HG03064 (cell line): ENCODE results near the gene RCN1.
"Not testable (repeated sequence)": the region's sequence is repeated elsewhere in the genome, so short reads cannot be mapped to it uniquely, and the experiment has no call there.

Experiments
- ATAC-seq: cut with Tn5 transposase; IDR thresholded peaks from one replicate; pipeline ENCODE4 v1.9.1; 2021; ENCODE audit warnings: low read depth; ENCODE audit not compliant: unreplicated experiment

Gene RCN1

DNA sequence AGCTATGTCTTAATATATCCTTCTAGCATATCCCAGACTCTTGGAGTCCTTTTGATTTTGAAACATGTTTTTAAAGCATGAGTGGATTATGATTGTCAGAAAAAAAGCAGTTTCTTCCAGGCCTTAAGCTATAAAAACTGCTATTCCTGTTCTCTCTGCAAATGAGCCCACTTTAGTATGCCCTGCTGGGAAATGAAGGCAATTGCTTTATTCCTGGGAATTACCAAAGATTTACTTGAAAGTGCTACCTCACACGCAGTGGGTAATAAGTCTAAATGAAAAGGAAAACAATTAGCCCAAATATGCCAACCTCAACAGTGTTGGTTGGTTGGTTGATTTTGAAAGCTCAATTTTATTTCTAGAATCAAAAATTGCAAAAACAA lies 17.2 kb upstream of the RCN1 start:
- ATAC-seq = no peak

DNA sequence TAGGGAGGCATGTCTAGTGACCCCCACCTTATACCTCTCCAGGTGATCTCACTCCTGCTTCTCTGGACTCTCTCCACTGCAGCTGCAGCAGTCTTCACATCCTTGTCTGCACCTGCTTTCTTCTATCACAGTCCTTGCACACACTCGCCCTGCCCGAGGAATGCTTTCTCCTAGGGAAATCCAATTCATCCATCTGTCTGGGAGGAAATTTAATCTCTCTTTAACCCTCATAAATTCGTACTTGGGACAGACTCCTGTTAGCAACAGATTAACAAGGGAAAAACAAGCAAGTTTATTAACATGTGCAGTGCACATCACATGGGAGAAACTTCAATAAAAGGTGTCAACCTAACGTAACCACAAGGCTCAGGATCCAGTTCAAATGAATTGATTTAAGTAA lies 11.3 kb upstream of the RCN1 start:
- no peak for ATAC-seq

DNA sequence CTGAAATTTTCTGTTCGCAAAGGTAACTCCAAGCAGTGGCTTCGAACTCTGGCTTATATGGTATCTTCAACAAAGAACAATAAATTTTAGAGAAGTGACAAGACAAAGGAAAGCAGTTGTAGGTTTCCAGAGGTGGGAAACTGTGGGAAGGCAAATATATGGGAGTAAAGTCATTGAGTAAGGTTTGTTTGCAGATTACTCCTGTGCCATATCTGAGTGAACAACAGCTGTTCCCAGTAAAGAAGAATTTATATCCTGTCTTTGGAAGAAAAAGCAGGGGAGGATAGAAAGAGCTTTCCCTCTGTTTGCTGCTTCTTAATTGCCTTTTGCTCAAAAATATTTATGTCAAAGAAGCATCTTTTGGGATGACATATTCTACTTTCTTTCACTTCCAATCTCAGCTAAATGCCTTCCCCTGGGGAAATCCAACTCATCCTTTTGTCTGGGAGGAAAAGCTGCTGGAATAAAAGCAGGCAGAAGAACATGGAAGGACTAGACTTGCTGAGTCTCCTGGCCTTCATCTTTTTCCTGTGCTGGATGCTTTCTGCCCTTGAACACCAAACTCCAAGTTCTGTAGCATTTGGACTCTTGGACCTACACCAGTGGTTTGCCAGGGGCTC lies 10.4 kb upstream of the RCN1 start:
- no peak for ATAC-seq

DNA sequence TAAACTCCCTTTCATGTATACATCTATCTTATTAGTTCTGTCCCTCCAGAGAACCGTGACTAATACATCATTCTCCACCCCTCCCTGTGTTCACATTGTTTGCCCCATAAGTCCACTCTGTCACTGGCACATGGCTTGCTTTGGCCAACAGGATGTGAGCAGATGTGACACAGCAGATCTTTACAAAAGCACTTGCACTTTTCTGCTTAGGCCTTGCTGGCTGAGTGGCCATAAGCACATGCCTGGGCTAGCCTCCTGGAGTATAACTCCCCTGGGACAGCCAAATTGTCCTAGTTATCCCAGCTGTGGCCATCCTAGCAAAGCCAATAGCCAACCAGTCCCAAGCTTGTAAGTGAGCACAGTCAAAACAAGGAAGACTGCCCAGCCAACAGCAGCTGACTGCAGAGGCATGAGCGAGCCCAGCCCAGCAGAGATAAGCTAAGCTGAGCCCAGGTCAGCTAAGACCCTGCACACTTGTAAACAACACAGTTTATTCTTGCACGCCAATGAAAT lies 9.7 kb upstream of the RCN1 start:
- no peak for ATAC-seq

DNA sequence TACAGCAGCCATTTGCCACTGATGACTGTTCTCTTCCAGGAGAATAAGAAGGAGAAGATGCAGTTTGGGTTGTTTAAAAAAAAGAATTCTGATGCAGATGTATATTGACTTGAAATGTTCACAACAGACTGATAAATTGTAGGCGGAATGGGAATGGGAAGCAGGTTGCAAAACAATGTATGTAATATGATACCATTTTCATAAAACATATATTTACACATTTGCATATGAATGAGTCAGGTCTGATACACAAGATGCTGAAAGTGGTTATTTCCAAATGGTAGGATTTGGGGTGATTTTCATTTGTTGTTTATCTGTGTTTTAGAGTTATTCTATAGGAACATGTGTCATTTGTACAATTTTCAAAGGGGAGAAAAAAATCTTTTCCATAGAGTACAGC lies 9.0 kb upstream of the RCN1 start:
- no peak for ATAC-seq

DNA sequence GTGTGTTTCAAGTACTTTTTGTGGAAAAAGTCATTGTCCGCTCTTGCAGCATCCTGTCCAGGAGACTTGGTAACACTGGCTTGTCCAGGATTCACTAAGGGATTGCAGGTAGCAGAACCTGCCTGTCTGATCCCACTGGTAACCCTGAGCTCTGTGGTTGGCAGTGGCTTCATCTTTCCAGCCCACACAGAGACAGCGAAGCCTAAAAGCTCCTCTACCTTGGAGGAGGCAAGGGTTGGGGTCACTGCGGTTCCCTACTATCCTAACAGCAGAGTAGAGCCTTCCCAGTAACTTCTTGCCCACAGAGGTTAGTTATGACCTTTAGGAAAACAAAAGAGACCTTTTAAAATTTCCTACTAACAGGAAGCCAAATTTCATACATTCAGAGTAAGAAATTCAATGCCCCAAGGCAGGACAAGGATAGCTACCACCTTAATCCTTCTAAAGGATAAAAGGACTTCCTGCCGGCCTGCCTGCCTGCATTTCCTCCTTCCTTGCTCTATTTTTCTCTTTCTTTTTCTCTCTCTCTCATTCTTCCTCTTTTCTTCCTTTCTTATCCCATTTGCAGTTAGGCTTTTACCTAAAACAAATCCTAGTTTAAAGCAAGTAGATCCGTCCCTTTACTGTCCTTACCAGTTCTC lies 8.4 kb upstream of the RCN1 start:
- ATAC-seq = no peak

DNA sequence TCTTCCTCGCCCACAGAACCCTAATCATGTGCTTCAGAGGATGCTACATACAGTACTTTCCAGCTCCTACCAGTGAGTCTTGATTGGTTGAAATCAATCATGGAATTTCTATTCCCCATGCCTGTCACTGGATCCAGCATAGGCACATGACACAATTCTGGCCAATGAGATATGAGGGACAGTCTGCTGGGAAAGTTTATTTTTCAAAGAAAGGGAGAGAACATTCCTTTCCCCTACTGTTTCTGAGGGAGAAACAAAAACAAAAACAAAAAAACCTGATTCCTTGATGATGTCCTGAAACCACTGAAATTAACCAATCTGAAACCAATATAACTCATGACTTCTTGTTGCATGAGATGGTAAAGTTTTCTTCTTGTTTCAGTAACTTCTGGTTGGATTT lies 3.3 kb upstream of the RCN1 start:
- ATAC-seq = no peak

DNA sequence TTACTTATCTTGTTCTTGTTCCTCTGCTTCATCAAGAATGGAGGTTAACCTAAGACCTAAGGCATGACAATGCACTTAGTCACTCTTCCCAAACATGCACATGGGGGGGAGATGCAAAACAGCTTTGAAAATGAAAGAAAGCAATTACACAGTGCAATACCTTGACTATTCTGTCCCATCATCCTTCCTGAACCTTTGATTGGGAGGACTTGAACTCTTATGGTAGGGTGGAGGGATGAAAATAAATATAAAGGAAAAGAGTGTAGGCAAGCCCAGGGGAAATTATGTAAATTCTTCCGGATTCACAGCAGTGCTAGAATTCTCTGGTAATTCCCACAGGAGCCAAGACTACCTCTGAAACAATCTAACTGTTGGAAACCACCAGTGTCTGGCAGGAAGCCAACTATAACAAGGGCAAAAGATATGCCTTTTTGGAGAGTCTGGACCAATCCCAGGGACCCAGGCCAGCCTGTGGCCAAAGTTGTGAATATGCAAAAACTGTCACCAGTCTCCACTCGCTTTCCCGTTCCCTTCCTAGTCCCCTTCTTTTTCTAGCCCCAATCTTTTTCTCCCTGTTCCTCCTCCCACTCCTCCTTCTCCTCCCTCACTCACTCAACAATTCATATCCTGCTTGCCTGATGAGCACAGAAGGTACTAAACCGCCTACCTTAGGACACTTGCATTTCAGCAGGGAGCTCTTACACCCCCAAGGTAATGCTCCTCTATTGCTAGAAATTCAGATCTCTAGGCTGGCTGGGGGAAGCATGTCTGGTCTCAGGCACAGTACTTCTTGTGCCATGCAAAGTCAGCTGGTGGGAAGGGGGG lies 2.5 kb upstream of the RCN1 start:
- ATAC-seq = no peak

DNA sequence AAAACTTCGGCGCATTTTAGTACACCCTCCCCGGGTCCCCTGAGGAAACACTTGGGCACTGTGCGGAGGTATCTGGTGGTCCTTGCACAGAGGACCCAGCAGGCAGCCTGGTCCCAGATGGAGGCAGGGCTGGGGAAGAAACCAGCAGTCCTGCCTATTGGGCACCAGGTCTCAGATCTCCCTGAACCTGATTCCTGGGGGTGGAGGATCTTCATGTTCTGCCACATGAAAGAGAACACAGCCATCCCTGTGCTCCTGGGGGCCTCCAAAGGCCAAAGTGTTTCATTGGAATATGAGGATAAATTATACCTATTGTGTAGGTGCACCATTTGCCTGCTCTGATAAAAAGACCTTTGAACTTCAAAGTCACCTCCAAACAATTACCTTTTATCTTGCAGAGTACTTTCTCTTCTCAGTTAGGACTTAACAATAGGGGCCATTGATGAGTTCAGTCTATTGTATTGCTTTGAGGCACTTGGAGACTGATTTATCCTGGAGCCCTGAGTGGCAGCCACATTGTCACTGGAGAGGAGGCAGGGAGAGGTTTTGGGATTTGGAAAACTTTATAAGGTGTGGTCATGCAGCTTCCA lies 1.8 kb downstream of the RCN1 start:
- no peak for ATAC-seq

DNA sequence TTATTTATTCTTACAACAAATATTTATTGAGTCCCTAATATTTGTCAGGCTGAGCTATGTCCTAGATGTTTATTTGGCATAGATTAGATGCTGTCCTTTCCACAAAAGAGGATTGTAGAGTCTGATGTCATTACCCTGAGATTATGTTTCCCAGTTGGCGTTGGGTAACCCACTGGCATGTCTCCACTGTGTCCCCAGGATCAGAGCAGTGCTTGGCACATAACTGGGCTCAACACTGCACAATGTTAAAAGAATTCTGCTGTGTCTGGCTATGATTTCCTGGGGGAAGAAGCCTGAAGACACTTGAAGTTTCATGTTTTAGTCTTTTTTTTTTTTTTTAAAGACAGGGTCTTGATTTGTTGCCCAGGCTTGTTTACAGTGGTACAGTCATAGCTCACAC lies 4.0 kb downstream of the RCN1 start:
- no peak for ATAC-seq

DNA sequence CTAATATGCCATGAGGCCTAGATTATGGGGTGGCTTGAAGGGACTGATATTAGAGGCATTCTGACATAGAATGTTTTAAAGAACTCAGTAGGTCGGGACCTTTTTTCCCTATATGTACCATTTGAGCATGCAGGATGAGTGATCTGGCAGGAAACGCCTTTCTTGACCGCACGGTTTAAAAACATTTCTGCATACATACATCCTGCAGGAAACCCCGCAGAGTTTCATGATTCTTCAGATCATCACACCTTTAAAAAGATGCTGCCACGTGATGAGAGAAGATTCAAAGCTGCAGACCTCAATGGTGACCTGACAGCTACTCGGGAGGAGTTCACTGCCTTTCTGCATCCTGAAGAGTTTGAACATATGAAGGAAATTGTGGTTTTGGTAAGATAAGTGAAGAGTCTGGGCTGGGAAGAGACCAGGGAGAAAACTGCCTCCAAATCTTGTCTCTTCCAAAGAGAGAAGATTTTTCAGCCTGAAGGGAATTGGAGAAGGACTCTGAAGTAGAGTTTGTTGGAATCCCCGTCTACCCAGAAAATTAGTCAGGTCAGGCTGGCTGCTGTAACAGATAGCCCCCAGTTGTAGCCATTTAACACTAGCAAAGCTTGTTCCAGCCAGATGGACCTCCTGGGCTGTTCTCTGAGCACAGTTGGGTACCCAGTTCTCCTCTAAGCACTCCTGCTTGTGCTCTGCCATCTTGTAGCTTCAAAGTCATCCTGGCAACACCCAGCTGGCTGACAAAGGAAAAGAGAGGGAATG lies 7.4 kb downstream of the RCN1 start:
- ATAC-seq = no peak

DNA sequence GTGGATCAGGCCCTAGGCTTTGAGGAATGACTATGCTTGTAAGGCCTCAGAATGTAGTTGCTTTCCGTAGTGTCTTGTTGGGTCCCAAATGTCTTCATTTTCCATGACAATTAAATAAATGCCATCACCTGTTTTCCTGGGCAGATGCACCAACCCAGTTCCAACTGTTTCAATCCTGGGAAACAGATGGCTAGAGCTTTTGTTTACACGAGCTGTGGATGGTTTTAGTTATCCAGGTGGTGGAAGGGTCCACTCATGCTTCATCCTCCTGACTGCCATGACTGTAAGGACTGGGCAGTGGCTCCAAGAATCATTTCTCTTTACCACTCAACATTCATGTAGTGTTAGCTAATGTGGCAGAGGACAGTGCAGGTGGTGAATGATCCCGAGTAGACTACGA lies 8.6 kb downstream of the RCN1 start:
- no peak for ATAC-seq

DNA sequence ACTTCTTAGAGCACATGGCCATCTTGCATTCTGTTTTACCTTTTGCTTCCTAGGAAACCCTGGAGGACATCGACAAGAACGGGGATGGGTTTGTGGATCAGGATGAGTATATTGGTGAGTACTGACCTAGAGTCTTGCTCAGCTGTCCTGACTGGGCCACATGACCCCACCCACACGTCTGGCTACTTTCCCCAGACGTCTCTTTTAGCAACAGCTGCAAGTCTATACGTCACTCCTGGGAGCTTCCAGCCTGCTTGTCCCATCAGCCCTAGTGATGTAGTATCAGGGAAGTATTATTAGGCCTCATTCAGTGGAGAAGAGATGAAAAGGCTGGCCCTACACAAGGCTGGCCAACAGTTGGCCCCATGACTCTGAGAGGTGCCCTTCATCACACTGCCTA lies 9.6 kb downstream of the RCN1 start:
- no peak for ATAC-seq

DNA sequence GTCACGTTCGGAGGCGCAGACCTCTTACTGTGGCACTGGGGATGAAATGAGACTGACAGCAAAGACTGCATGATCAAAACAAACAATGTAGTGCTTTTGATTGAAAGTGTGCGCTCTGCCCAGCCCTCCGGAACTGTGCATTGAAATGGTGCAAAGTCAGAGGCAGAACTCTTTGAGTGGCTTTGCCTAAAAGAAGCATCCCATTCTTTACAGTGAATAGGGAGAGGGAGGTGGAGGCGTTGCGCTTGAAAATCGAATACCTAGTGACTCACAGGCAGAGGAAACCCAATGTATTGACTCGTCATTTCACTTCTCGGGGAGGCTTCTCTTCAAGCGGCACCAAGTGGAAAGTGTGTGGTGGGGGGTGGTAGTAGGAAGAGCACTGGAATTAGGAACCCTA lies 10.9 kb downstream of the RCN1 start:
- ATAC-seq = no peak

DNA sequence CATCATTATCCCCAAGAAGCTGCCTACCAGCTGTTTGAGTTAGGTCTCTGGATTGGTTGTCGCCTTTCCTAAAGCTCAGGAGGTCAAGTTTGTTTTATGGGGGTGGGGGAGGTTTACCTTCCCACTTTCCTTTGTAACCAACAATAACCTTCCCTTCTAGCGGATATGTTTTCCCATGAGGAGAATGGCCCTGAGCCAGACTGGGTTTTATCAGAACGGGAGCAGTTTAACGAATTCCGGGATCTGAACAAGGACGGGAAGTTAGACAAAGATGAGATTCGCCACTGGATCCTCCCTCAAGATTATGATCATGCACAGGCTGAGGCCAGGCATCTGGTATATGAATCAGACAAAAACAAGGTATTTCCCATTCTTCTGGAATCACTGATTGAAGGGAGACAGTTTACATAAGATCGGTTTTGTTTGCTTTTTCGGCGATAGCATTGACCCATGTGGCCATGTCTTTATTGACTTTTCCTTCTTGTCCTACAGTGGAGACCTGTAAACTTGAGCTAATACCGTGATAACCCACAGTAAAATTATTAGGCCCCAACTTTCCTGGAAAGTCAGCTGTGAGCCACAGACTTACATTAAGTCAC lies 12.3 kb downstream of the RCN1 start:
- not testable (repeated sequence) for ATAC-seq

DNA sequence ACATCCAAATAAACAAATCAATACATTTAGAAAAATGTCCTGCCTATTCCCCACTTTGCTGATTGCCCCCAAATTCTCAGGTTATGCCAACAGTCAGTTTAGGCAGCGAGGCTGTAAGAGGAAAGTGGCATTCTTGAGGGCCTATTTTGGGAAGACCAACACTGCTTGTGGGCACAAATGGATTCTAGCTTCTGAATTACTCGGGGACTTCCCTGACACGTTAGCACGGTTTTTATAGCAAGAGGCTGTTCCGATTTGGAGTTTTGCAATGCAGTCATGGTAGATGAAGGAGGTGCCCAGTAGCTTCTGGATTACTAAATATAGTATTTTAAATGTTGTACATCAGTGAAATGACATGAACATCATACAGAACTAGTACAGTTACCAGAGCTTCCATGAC lies 13.1 kb downstream of the RCN1 start:
- ATAC-seq = no peak

DNA sequence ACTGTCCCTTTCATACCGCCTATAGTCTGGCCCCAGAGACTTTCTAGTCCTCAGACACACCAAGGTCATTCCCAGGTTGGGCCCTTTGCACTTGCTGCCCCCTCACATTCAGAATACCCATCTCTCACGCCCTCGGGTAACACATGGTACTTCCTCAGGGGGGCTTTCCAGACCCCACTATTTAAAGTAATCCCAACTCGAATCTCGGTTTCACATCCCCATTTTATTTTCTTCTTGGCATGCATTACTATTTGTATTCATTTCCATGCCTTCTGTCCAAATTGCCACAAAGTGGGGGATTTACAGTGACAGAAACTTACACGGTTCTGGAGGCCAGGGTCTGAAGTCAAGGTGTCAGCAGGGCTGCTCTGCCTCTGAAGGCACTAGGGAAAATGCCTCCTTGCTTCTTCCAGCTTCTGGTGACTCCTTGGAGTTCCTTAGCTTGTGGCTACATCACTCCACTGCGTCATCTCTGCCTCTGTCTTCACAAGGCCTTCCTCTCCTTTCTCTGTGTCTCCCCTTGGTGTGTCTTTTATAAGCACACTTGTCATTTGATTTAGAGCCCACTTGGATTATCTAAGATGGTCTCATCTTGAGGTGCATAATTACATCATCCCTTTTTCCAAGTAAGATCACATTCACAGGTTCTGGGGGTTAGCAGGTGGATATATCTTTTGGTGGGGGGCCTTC lies 15.1 kb downstream of the RCN1 start:
- ATAC-seq = peak; percentile 50

DNA sequence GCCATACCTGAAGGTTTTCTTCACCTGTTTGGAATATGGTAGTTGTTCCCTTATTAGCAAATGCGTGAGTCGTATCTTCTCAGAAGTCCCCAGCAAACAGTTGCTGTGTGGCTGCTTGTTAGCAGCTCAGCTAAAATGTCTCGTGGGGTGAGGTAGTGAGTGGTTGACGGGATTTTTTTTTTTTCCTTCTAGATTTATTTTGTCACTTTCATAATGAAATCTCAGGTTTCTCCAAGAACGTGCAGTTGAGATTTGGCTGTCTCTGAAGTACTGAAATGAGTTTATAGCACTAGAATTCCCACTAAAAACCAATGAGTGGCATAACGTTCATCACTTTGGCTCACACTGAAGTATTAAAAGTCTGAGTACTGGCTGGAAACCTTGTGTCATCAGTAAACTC lies 16.8 kb downstream of the RCN1 start:
- no peak for ATAC-seq

DNA sequence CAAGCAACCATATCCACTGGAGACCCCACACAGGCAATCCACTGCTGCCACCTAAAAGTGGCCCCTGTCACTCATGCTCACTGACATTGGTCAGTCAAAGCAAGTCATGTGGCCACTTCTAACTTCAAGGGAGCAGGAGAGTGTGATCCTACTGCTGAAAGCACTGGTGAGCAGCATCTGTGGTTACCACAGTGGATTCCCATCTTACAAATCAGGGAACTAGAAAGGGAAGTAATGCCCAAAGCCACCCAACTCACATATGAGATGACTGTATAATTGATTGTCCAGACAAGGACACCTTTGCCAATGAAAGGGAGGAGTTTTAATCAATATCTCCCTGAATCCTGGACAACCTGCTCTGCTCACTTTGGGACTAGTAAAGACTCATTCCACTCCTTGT lies 17.7 kb downstream of the RCN1 start:
- no peak for ATAC-seq

DNA sequence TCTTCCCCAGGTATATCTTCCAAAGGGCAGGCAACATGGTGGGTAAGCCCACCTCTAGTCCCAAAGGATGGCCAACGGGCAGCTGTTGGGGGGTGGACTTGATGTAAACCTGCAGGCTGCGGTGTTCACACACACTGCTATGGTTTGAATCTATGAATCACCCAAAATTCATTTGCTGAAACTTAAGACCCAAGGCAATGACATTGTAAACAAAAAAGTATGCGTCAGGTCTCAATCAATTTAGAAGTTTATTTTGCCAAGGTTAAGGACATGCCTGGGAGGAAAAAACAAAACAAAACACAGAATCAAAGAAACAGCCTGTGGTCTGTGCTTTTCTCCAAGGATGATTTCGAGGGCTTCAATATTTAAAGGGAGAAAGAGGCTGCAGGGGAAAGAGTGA lies 18.3 kb downstream of the RCN1 start:
- ATAC-seq = no peak
